ENCODE data around the gene LZTS3. TPM values are rescaled to one million over a fixed set of nuclear protein-coding genes. Genes with fewer than 3 reads are reported as not detected.

LZTS3 gene
- total and polyA plus RNA-seq, 2 of the 13 experiments (the other 11 are each of a cell fraction or from before 2014, with no cell fraction given) = 10.1 to 31.3 TPM

- no peak for TF ChIP-seq MBD4 (IDR thresholded peaks at IDR 0.05; ENCODE audit: borderline replicate concordance, low read length)
- TF ChIP-seq ZBTB25 (CRISPR knock-in tag; IDR thresholded peaks at IDR 0.05) = 0 out of 2 replicates have a peak, but pooled peaks have one; percentile 5
- no peak for TF ChIP-seq LCORL (IDR thresholded peaks at IDR 0.05)
- TF ChIP-seq LCORL (CRISPR knock-in tag; IDR thresholded peaks at IDR 0.05) = no peak
- TF ChIP-seq EP300 (IDR thresholded peaks at IDR 0.05; ENCODE audit: low read depth in 2 of 2, low read length in 2 of 2) = no peak
- no peak for TF ChIP-seq EP300 (CRISPR knock-in tag; IDR thresholded peaks at IDR 0.05; ENCODE audit: borderline replicate concordance)
- no peak for TF ChIP-seq AKAP8 (CRISPR knock-in tag; IDR thresholded peaks at IDR 0.05)
- 0 out of 2 replicates have a peak, but pooled peaks have one; percentile 7 for TF ChIP-seq DRAP1 (CRISPR knock-in tag; IDR thresholded peaks at IDR 0.05)
- TF ChIP-seq ZNF576 (CRISPR knock-in tag; IDR thresholded peaks at IDR 0.05) = no peak
- no peak for TF ChIP-seq ZNF382 (CRISPR knock-in tag; IDR thresholded peaks at IDR 0.05; ENCODE audit: borderline replicate concordance)
- TF ChIP-seq REPIN1 (CRISPR knock-in tag; IDR thresholded peaks at IDR 0.05; ENCODE audit: borderline replicate concordance, low read depth) = no peak
- TF ChIP-seq THAP11 (CRISPR knock-in tag; IDR thresholded peaks at IDR 0.05) = 0 out of 2 replicates have a peak, but pooled peaks have one; percentile 11
- no peak for TF ChIP-seq AGO1 (IDR thresholded peaks at IDR 0.05; ENCODE audit: low read depth, low read length, poor library complexity, severe bottlenecking)
- TF ChIP-seq KDM2A (CRISPR knock-in tag; IDR thresholded peaks at IDR 0.05; ENCODE audit: borderline replicate concordance, low read depth) = no peak
- TF ChIP-seq CSRNP2 (CRISPR knock-in tag; conservative IDR thresholded peaks at IDR 0.05; ENCODE audit: low read depth) = no peak
- peak overlapping the region; percentile 92 for H3K27ac ChIP-seq (ENCODE audit: extremely low read length, insufficient read depth, low read length)
- H3K9ac ChIP-seq (ENCODE audit: insufficient read depth, low read depth, low read length) = peak overlapping the region; percentile 92
- in situ Hi-C loops (cut with HindIII; ENCODE audit: extremely low pct_ligation_motif_present, low pct_unique_long_range_greater_than_20kb) (no loop called here), intact Hi-C loops (cut with micrococcal nuclease; ENCODE audit: unreplicated experiment) (loop anchor here (1.0 to 2.0 kb wide), 2 partner anchors 34 to 57 kb away; partner anchors contain the start of gene ITPA)
- no peaks in the 10 kb centered on the region; a peak in 1 of 5 replicates for H3K27me3 ChIP-seq (ENCODE audit: control insufficient read depth in 1 of 2, insufficient read depth in 2 of 2, low read length in 2 of 2)
- H3K36me3 ChIP-seq (replicated peaks in 1 of 2; ENCODE audit: control insufficient read depth in 1 of 2, insufficient read depth in 2 of 2, low read length in 2 of 2) = no peaks in the 10 kb centered on the region; a peak in 2 of 5 replicates
- no TSS peak for BruUV-seq (replicated peaks)
- FAIRE-seq = no peak
- no peak for ATAC-seq
- H4K20me1 ChIP-seq (ENCODE audit: insufficient read depth, low read length) = no peaks in the 10 kb centered on the region
- H3K4me2 ChIP-seq (ENCODE audit: low read depth, low read length) = peak overlapping the region; percentile 79
- no peaks in the 10 kb centered on the region for H3K9me3 ChIP-seq (ENCODE audit: low read length)
- 24% methylated on average over 1 of the region's 1 CpG for WGBS (ENCODE audit: low lambda C conversion rate)
- peaks cover 14% of the 10 kb centered on the region for H3K79me2 ChIP-seq (ENCODE audit: insufficient read depth, low read length)
- no peak overlapping the region for H2AFZ ChIP-seq (ENCODE audit: low read length)
- POLR2A ChIA-PET = interaction anchor here (0.8 to 1.0 kb wide), 2 partner anchors 16 to 18 kb away, joined by 3 read pairs; partner anchors contain the start of genes FASTKD5 and UBOX5
- peak overlapping the region; percentile 85 to 99 (median 94); a peak in 5 of 6 replicates for H3K4me3 ChIP-seq (replicated peaks in 1 of 3; ENCODE audit: insufficient read depth in 1 of 3, low read depth in 2 of 3, low read length in 3 of 3)
- CTCF ChIA-PET (ENCODE audit: low intra/inter-chr PET ratio, low total read pairs) = no interaction called here
- peaks cover 42% of the 10 kb centered on the region for H3K4me1 ChIP-seq (ENCODE audit: insufficient read depth, low read length)
- no peak for DNase-seq (ENCODE audit: low spot score)
Measured at GRCh38 chr20:3175270-3175669, 1.9 kb upstream of the LZTS3 start.
